ENCODE results near the gene PTMS.

GRCh38 chr12:6820166-6820565 is 54.0 kb downstream of the PTMS start:
- TF ChIP-seq CTCF (conservative IDR thresholded peaks at IDR 0.05) = no peak
- TF ChIP-seq EZH2 (IDR thresholded peaks at IDR 0.05; ENCODE audit: low read depth) = no peak

Data from PC-9 (cell line).